KOPT-K1 (cell line): Measurements from ENCODE around the gene SLFN14.
"Not testable (repeated sequence)": the region's sequence is repeated elsewhere in the genome, so short reads cannot be mapped to it uniquely, and the experiment has no call there.

Experiments
- H3K27ac ChIP-seq: fragments of 200-600 bp; sonication (generic); 2 replicates; pipeline ENCODE4 v1.5.1; 2016; ENCODE audit warnings: antibody characterized with exemption, mild to moderate bottlenecking, low read depth, low read length; ENCODE audit not compliant: poor library complexity, severe bottlenecking
- H3K36me3 ChIP-seq: fragments of 200-600 bp; sonication (generic); 2 replicates; pipeline ENCODE4 v1.5.1; 2017; ENCODE audit warnings: antibody characterized with exemption, mild to moderate bottlenecking, low read length, moderate library complexity; ENCODE audit not compliant: insufficient read depth
- H3K9me3 ChIP-seq: fragments of 200-600 bp; sonication (generic); 2 replicates; pipeline ENCODE4 v1.5.1; 2017; ENCODE audit warnings: antibody characterized with exemption, low read length, mild to moderate bottlenecking; ENCODE audit not compliant: insufficient read depth, poor library complexity, severe bottlenecking

SLFN14 gene

GRCh38 chr17:35577830-35578196, 17.2 kb upstream of the SLFN14 start:
- Histone ChIP-seq H3K27ac (peak overlapping the region; percentile 88), H3K36me3 (peaks cover 35% of the 10 kb centered on the region), H3K9me3 (no peaks in the 10 kb centered on the region)

GRCh38 chr17:35575759-35576158, 15.1 kb upstream of the SLFN14 start:
- Histone ChIP-seq H3K9me3 (no peaks in the 10 kb centered on the region), H3K27ac (no peak overlapping the region), H3K36me3 (peaks cover 42% of the 10 kb centered on the region)

- peaks cover 21% of the 10 kb centered on the region for H3K36me3 ChIP-seq
- no peak overlapping the region for H3K27ac ChIP-seq
- H3K9me3 ChIP-seq, result no peaks in the 10 kb centered on the region
Measured at GRCh38 chr17:35569405-35569804, 8.8 kb upstream of the SLFN14 start.

GRCh38 chr17:35568561-35568960, 7.9 kb upstream of the SLFN14 start:
- Histone ChIP-seq H3K36me3 (peaks cover 13% of the 10 kb centered on the region), H3K9me3 (no peaks in the 10 kb centered on the region), H3K27ac (peak overlapping the region; percentile 71)

GRCh38 chr17:35566968-35567367, 6.3 kb upstream of the SLFN14 start:
- Histone ChIP-seq H3K36me3 (peaks cover 7% of the 10 kb centered on the region; the same call in 1 of the 2 replicates), H3K27ac (peak overlapping the region; percentile 71), H3K9me3 (no peaks in the 10 kb centered on the region)

- H3K36me3 ChIP-seq, H3K9me3 ChIP-seq: not testable (repeated sequence)
Measured at GRCh38 chr17:35563181-35563580, 2.6 kb upstream of the SLFN14 start.

DNA sequence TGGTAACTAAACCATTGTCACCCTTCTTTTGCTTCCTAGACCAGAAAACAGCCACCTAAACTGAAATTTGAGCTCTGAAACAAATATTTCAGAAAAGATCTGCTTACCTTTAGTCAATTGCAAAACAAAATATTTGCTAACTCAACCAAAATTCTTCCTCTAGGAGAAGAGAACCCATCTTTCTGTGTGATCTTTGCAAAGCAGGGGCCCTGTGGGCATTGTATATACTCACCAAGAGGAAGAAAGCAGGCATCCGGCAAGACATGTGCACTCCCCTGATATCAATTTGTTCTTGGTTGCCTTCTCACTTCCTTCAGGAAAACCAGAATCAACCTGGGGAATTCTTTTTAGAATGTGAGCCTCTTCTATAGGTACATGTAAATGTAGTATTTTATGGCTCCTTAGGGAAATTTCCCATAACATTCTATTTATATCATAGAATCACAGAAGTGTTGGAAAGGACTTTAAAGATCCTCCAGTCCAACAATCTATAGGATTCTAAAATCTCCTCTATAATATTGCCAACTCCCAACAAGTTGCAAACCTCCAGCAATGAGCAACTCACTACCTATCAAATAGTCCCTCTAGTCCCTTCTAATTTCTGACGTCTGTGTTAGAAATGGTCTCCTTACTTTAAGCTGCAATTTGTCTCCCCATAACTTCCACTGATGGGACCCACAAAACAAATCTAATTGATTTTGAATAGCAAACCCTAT, 966 bp downstream of the SLFN14 start:
- H3K36me3 ChIP-seq, result no peaks in the 10 kb centered on the region
- no peak overlapping the region for H3K27ac ChIP-seq
- H3K9me3 ChIP-seq, result no peaks in the 10 kb centered on the region

More at GRCh38 chr17:35563181-35563580, 2.6 kb upstream of the SLFN14 start:
- H3K27ac ChIP-seq, result not testable (repeated sequence)

DNA sequence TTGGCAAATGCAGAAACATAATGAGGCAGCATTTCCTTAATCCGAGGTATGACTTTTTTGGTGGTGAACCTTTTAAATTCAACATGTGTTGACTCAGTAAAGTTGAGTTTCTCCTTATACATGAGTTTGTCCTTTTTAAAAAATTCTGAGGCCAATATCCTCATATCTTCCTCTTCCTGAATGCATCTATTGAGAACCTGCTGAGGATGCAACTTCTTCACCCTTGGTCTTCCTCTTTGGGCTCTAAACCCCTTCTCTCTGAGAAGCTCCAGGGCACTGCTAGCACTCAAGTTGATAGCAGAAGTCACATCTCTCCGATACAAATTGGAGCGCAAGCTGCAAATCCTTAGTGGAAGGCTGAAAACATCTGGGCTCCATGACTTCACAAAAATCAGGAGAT, 3.3 kb downstream of the SLFN14 start:
- H3K9me3 ChIP-seq, result no peaks in the 10 kb centered on the region
- H3K27ac ChIP-seq, result no peak overlapping the region
- H3K36me3 ChIP-seq, result no peaks in the 10 kb centered on the region

- Histone ChIP-seq H3K36me3 (no peaks in the 10 kb centered on the region), H3K27ac (no peak overlapping the region), H3K9me3 (no peaks in the 10 kb centered on the region)
Measured at GRCh38 chr17:35555691-35556090, 4.9 kb downstream of the SLFN14 start.

DNA sequence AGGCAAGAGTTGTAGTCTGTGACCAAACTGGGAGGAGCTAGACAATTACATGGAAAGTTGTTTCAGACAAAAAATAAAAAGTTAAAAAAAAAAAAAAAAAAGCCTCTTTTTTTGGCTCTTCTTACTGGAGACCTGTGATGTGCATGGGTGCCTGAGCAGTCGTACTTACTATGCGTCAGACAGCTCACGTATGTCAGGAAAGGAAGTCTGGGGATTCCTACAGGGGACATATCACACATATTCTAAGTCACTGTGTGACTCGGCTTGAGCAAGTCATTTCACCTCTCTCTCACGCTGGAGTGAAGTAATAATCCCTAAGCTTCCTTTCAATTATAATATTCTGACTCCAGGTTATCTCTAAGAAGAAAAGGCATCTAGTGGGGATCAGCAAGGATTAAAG, 6.0 kb downstream of the SLFN14 start:
- no peak overlapping the region for H3K27ac ChIP-seq
- no peaks in the 10 kb centered on the region for H3K9me3 ChIP-seq
- no peaks in the 10 kb centered on the region for H3K36me3 ChIP-seq

- Histone ChIP-seq H3K27ac (no peak overlapping the region), H3K36me3 (no peaks in the 10 kb centered on the region), H3K9me3 (no peaks in the 10 kb centered on the region)
Measured at GRCh38 chr17:35553310-35553709, 7.3 kb downstream of the SLFN14 start.

GRCh38 chr17:35548978-35549377, 11.6 kb downstream of the SLFN14 start:
- no peaks in the 10 kb centered on the region for H3K9me3 ChIP-seq

DNA sequence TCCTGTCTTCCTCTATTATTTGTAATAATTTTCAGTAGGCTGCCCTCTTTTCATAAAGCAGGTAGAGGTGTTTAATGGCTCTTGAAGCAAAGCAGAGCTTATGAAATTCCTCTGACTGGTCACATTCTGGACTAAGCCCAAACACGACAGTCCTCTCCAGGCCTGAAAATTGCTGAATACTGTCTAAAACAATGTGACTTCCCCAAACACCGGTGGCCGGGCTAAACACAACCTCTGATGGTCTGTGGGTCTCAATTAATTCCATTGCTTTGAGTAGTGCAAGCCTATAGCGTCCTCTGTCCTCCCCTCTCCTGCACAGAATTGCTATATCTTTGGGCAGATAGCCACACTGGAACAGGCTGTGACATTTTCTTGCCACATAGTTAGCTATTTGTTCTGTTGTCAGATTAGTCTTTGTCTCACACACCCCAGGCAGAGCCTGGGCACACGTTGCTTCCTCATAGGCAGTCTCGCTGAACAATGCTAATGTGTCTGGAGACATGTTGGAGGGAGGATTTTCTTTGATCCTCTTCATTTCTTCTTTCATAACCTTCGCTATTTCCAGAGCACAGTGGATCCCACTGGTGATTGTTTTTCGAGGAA, 12.3 kb downstream of the SLFN14 start:
- Histone ChIP-seq H3K36me3 (no peaks in the 10 kb centered on the region), H3K9me3 (no peaks in the 10 kb centered on the region), H3K27ac (no peak overlapping the region)

More at GRCh38 chr17:35548978-35549377, 11.6 kb downstream of the SLFN14 start:
- Histone ChIP-seq H3K36me3 (no peaks in the 10 kb centered on the region), H3K27ac (no peak overlapping the region)

GRCh38 chr17:35546487-35546886, 14.1 kb downstream of the SLFN14 start:
- Histone ChIP-seq H3K36me3 (no peaks in the 10 kb centered on the region), H3K27ac (no peak overlapping the region), H3K9me3 (no peaks in the 10 kb centered on the region)

DNA sequence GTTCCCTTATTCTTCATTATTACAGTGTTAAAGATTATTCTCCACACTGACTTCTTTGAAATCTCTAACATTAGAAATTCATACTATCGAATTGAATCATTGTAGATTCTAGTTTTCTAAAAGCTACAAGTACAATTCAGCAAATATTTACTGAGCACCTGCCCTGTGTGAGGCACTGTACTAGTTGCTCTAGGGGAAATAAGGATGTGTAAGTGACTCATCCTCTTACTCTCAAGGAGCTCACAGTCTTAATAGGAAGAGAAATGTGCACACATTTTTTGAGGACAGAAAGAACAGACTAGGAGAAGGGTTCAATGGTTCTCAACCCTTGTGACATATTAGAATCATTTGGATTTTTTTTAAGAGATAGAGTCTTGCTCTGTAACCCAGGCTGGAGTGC, 15.5 kb downstream of the SLFN14 start:
- H3K27ac ChIP-seq, result no peak overlapping the region
- H3K9me3 ChIP-seq, result no peaks in the 10 kb centered on the region
- no peaks in the 10 kb centered on the region for H3K36me3 ChIP-seq

DNA sequence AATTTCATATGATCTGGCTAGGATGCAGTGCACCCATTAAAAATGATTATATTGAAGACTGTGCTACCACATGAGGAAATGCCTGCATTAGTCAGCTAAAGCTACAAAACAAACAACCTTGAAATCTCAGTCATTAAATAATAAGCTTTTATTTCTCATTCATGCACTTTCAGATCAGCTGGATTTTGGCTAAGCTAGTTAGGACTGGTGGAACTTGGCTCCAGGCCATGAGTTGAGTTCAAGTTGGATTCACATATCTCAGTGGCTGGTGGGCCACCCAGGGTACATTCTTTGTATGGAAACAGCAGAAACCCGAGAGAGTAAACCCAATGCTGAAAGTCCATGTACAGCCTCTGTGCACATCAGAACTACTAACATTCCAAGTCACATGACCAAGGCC, 16.8 kb downstream of the SLFN14 start:
- Histone ChIP-seq H3K9me3 (no peaks in the 10 kb centered on the region), H3K36me3 (no peaks in the 10 kb centered on the region), H3K27ac (peak overlapping the region; percentile 96)
